ENCODE measurements around the gene KCTD16. TPM values are rescaled to one million over a fixed set of nuclear protein-coding genes. Genes with fewer than 3 reads are reported as not detected.

Gene KCTD16
- total and polyA plus RNA-seq, 12 donors, result 0.04 to 2.1 (median 0.48) TPM; not detected in 1

GRCh38 chr5:144209361-144209760, 38.7 kb downstream of the KCTD16 start:
- no peak for TF ChIP-seq CTCF (IDR thresholded peaks at IDR 0.05)
- TF ChIP-seq POLR2A (IDR thresholded peaks at IDR 0.05), result no peak
- H3K27me3 ChIP-seq, result peaks cover 17% of the 10 kb centered on the region
- H3K9me3 ChIP-seq (replicated peaks in 1 of 3), result no peaks in the 10 kb centered on the region
- DNase-seq, result no peak
- H3K4me1 ChIP-seq (replicated peaks in 1 of 2), result no peaks in the 10 kb centered on the region
- no peaks in the 10 kb centered on the region for H3K36me3 ChIP-seq (replicated peaks in 1 of 2)
- 65 to 74% (median 67%) methylated on average over 4 of the region's 4 CpGs for WGBS, 4 donors
- intact Hi-C loops (cut with DNase I), result loop anchor here in 1 of 2 donors (10.0 kb wide), 1 partner anchor 1835 kb away; no protein-coding TSS in a partner anchor
- no peak overlapping the region for H3K4me3 ChIP-seq
- H3K27ac ChIP-seq, result no peak overlapping the region

- WGBS, 4 donors, result 36 to 63% (median 52%) methylated on average over 1 of the region's 1 CpG
- Histone ChIP-seq H3K27me3 (peaks cover 9% of the 10 kb centered on the region), H3K9me3 (replicated peaks in 1 of 3) (no peaks in the 10 kb centered on the region), H3K4me1 (replicated peaks in 1 of 2) (no peaks in the 10 kb centered on the region), H3K27ac (no peak overlapping the region), H3K36me3 (replicated peaks in 1 of 2) (no peaks in the 10 kb centered on the region), H3K4me3 (no peak overlapping the region)
- TF ChIP-seq POLR2A (IDR thresholded peaks at IDR 0.05), result no peak
- TF ChIP-seq CTCF (IDR thresholded peaks at IDR 0.05), result no peak
- no peak for DNase-seq
- intact Hi-C loops (cut with DNase I), result no loop called here
These were observed 40.0 kb downstream of the KCTD16 start for GRCh38 chr5:144210655-144211054.

GRCh38 chr5:144219869-144220268, 49.2 kb downstream of the KCTD16 start:
- no peak overlapping the region for H3K27ac ChIP-seq
- no peaks in the 10 kb centered on the region for H3K4me1 ChIP-seq (replicated peaks in 1 of 2)
- no peaks in the 10 kb centered on the region for H3K9me3 ChIP-seq (replicated peaks in 1 of 3)
- TF ChIP-seq POLR2A (IDR thresholded peaks at IDR 0.05) (no peak), CTCF (IDR thresholded peaks at IDR 0.05) (no peak)
- H3K4me3 ChIP-seq, result no peak overlapping the region
- no peak for DNase-seq
- H3K27me3 ChIP-seq, result no peaks in the 10 kb centered on the region
- 61 to 81% (median 74%) methylated on average over 3 of the region's 3 CpGs for WGBS, 4 donors
- H3K36me3 ChIP-seq (replicated peaks in 1 of 2), result no peaks in the 10 kb centered on the region
- intact Hi-C loops (cut with DNase I), result no loop called here

- TF ChIP-seq POLR2A (IDR thresholded peaks at IDR 0.05) (no peak), CTCF (IDR thresholded peaks at IDR 0.05) (no peak)
- Histone ChIP-seq H3K4me1 (replicated peaks in 1 of 2) (no peaks in the 10 kb centered on the region), H3K4me3 (no peak overlapping the region), H3K36me3 (replicated peaks in 1 of 2) (no peaks in the 10 kb centered on the region), H3K27me3 (no peaks in the 10 kb centered on the region), H3K9me3 (replicated peaks in 1 of 3) (no peaks in the 10 kb centered on the region), H3K27ac (no peak overlapping the region)
- no peak for DNase-seq
- WGBS, 4 donors, result 50 to 62% (median 62%) methylated on average over 2 of the region's 2 CpGs
- intact Hi-C loops (cut with DNase I), result no loop called here
These were observed 56.8 kb downstream of the KCTD16 start for GRCh38 chr5:144227363-144227999.
